GM12873 (cell line): ENCODE results near the gene LIMA1.

Experiments used
- TF ChIP-seq, protein P1 (sequence below): IDR thresholded peaks from 2 replicates; pipeline ENCODE4 v1.5.1; 2012; ENCODE audit warnings: low read depth, mild to moderate bottlenecking, moderate library complexity, low read length, control low read depth; ENCODE audit not compliant: insufficient read depth; ENCODE audit errors: missing control alignments

Gene LIMA1

GRCh38 chr12:50200552-50201273, 82.6 kb downstream of the LIMA1 start:
- TF ChIP-seq, protein P1, sequence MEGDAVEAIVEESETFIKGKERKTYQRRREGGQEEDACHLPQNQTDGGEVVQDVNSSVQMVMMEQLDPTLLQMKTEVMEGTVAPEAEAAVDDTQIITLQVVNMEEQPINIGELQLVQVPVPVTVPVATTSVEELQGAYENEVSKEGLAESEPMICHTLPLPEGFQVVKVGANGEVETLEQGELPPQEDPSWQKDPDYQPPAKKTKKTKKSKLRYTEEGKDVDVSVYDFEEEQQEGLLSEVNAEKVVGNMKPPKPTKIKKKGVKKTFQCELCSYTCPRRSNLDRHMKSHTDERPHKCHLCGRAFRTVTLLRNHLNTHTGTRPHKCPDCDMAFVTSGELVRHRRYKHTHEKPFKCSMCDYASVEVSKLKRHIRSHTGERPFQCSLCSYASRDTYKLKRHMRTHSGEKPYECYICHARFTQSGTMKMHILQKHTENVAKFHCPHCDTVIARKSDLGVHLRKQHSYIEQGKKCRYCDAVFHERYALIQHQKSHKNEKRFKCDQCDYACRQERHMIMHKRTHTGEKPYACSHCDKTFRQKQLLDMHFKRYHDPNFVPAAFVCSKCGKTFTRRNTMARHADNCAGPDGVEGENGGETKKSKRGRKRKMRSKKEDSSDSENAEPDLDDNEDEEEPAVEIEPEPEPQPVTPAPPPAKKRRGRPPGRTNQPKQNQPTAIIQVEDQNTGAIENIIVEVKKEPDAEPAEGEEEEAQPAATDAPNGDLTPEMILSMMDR, result no peak

- TF ChIP-seq, protein P1, result no peak
Measured at GRCh38 chr12:50198829-50199228, 84.5 kb downstream of the LIMA1 start.

- TF ChIP-seq, protein P1, result no peak
Measured at GRCh38 chr12:50197297-50197727, 86.0 kb downstream of the LIMA1 start.

GRCh38 chr12:50196537-50196936, 86.8 kb downstream of the LIMA1 start:
- TF ChIP-seq, protein P1, result no peak

DNA sequence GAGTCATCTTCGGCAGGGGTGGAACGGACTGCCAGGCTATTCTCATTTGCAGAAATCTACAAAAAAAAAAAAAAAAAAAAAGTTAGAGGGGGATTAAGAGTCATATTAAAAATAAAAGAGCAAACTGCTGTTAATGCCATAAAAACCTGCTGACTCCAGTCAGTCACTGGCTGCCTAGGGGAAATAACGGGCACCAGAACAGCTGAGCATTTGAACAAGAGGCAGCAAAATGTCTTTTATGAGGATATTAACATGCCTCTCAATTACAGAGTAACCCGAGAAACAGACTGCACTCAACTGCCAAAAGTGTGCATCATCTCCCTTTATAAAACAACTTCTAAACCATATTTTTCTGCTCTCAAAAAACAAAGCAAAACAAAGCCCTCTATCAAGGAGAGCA, 87.5 kb downstream of the LIMA1 start:
- TF ChIP-seq, protein P1, result no peak

DNA sequence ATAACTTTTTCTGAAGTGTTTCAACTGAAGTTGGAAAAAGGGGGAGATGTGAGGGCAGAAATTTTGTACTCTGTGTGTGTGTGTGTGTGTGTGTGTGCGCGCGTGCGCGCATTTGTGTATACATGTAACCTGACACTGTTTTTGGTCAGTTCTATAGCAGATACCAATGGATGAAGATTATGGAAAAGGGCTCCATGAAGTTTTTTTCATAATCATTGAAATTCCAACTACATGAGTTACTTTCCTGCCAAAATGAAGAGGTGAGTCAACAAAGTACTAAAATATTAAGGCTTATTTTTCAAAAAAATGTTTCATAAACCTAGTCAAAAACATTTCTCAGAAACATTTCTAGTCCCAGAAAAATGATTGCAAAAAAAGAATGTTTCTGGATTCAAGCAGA, 90.4 kb downstream of the LIMA1 start:
- TF ChIP-seq, protein P1, result no peak

DNA sequence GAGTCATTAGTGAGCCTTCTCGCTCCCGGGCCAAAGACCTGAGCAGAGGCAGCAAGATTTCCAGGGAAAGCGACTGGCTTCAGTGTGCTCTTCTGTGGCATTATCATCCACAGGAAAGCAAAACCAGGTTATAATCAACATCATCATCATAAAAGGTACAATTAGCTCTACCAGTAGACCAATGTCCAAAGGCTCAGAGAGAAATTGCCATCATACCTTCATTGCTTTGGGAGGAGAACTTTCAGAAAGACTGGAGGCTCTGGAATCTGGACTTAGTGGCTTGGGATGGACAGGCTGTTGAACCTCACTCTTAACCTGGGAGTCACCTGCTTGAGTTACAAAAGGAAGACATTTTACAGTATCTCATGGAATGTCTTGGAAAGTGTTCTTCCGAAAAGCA, 91.1 kb downstream of the LIMA1 start:
- TF ChIP-seq, protein P1, result no peak
